IMR-90 (cell line): ENCODE data around the gene KRT80. TPM values are rescaled to one million over a fixed set of nuclear protein-coding genes. Genes with fewer than 3 reads are reported as not detected.
A peak's percentile ranks its signal among the peaks of the same experiment; 100 is the strongest.

Source experiments
- ATAC-seq: fragments of 200-7000 bp; cut with Tn5 transposase; 2 replicates; pipeline ENCODE4 v1.9.1; 2020; ENCODE audit warnings: low read depth, mild to moderate bottlenecking, moderate library complexity
- BruUV-seq: library from RNA; stranded (reverse); fragments of 400-500 nt; replicated peaks from 2 replicates; lab custom pipeline; 2021; lab: Mats Ljungman, UMichigan
- CTCF ChIA-PET: fragments of 300-600 bp; formaldehyde crosslinking; extraction: SDS; loops from one replicate; lab custom pipeline; 2021; ENCODE audit warnings: antibody characterized with exemption; lab: Yijun Ruan, JAX
- POLR2A ChIA-PET: fragments of 300-600 bp; sonication (Branson Sonifier 250); formaldehyde crosslinking; loops from one replicate; lab custom pipeline; 2022; ENCODE audit warnings: antibody characterized with exemption; ENCODE audit not compliant: unreplicated experiment; lab: Charles Lee
- DNase-seq: peaks from one replicate; pipeline ENCODE4 v3.0.0; 2013
- H2AFZ ChIP-seq: replicated peaks from 2 replicates; pipeline ENCODE3; 2013; ENCODE audit warnings: low read length, mild to moderate bottlenecking; ENCODE audit not compliant: poor library complexity
- H2AK5ac ChIP-seq: 2 replicates; pipeline ENCODE4 v1.6.1; 2013; ENCODE audit warnings: low read depth, low read length, inconsistent platforms
- H2AK9ac ChIP-seq: replicated peaks from 2 replicates; pipeline ENCODE3; 2013; ENCODE audit warnings: mild to moderate bottlenecking, low read depth, low read length, moderate library complexity; ENCODE audit not compliant: poor library complexity
- H2BK120ac ChIP-seq: 2 replicates; pipeline ENCODE4 v1.6.1; 2013; ENCODE audit warnings: low read depth, low read length, inconsistent platforms
- H2BK15ac ChIP-seq: 3 replicates; pipeline ENCODE4 v1.6.1; 2013; ENCODE audit warnings: low read depth, low read length, inconsistent platforms
- H2BK20ac ChIP-seq: 2 replicates; pipeline ENCODE4 v1.6.1; 2013; ENCODE audit warnings: low read depth, mild to moderate bottlenecking, inconsistent platforms, low read length, moderate library complexity
- H2BK5ac ChIP-seq: 2 replicates; pipeline ENCODE4 v1.6.1; 2013; ENCODE audit warnings: mild to moderate bottlenecking, low read depth, low read length, inconsistent platforms; ENCODE audit not compliant: poor library complexity, severe bottlenecking
- H3K14ac ChIP-seq: replicated peaks from 2 replicates; pipeline ENCODE4 v1.6.1; 2013; ENCODE audit warnings: low read depth, low read length, inconsistent platforms
- H3K18ac ChIP-seq: 2 replicates; pipeline ENCODE4 v1.6.1; 2013; ENCODE audit warnings: low read depth, low read length, control low read depth
- H3K23ac ChIP-seq: 2 replicates; pipeline ENCODE4 v1.6.1; 2013; ENCODE audit warnings: low read depth, low read length, inconsistent platforms
- H3K27ac ChIP-seq: 2 replicates; pipeline ENCODE4 v1.5.1; 2013; ENCODE audit warnings: mild to moderate bottlenecking, control low read depth, low read length; ENCODE audit not compliant: insufficient read depth
- H3K27me3 ChIP-seq: 2 replicates; pipeline ENCODE4 v1.6.1; 2013; ENCODE audit warnings: low read length; ENCODE audit not compliant: control insufficient read depth, insufficient read depth
- H3K36me3 ChIP-seq: 2 replicates; pipeline ENCODE4 v1.6.1; 2013; ENCODE audit warnings: low read length, mixed read lengths; ENCODE audit not compliant: control insufficient read depth, insufficient read depth
- H3K4ac ChIP-seq: 2 replicates; pipeline ENCODE4 v1.6.1; 2013; ENCODE audit warnings: low read depth, low read length, inconsistent platforms
- H3K4me1 ChIP-seq: 2 replicates; pipeline ENCODE4 v1.6.1; 2013; ENCODE audit warnings: low read length, mixed read lengths; ENCODE audit not compliant: control insufficient read depth, insufficient read depth
- H3K4me2 ChIP-seq: 2 replicates; pipeline ENCODE4 v1.6.1; 2013; ENCODE audit warnings: low read depth, mild to moderate bottlenecking, control low read depth, low read length, moderate library complexity
- H3K4me3 ChIP-seq: 2 replicates; pipeline ENCODE4 v1.5.1; 2013; ENCODE audit warnings: low read depth, mild to moderate bottlenecking, control low read depth, low read length, moderate library complexity; ENCODE audit not compliant: insufficient read depth
- H3K56ac ChIP-seq: 2 replicates; pipeline ENCODE4 v1.6.1; 2013; ENCODE audit warnings: low read length, inconsistent platforms; ENCODE audit not compliant: insufficient read depth; ENCODE audit errors: extremely low read depth
- H3K79me1 ChIP-seq, 2 experiments: 2 replicates each; pipeline ENCODE4 v1.6.1; 2013; ENCODE audit warnings: low read length in 2 of 2, inconsistent platforms in 1 of 2, low read depth in 1 of 2
- H3K9ac ChIP-seq: 2 replicates; pipeline ENCODE4 v1.6.1; 2013; ENCODE audit warnings: low read depth, low read length, control low read depth
- H3K9me1 ChIP-seq: 2 replicates; pipeline ENCODE4 v1.6.1; 2013; ENCODE audit warnings: low read length, inconsistent platforms; ENCODE audit not compliant: insufficient read depth
- H3K9me3 ChIP-seq: 2 replicates; pipeline ENCODE4 v1.6.1; 2013; ENCODE audit warnings: low read length; ENCODE audit not compliant: control insufficient read depth, insufficient read depth
- H4K20me1 ChIP-seq: 2 replicates; pipeline ENCODE4 v1.6.1; 2013; ENCODE audit warnings: low read length, inconsistent platforms; ENCODE audit not compliant: insufficient read depth
- H4K5ac ChIP-seq: 2 replicates; pipeline ENCODE4 v1.6.1; 2013; ENCODE audit warnings: mild to moderate bottlenecking, low read depth, low read length, control low read depth
- H4K8ac ChIP-seq, 2 experiments: 2 replicates each; pipeline ENCODE4 v1.6.1; 2013; ENCODE audit warnings: low read depth in 2 of 2, low read length in 2 of 2, control low read depth in 1 of 2, inconsistent platforms in 1 of 2
- H4K91ac ChIP-seq: 2 replicates; pipeline ENCODE4 v1.6.1; 2013; ENCODE audit warnings: low read depth, low read length, inconsistent platforms; ENCODE audit not compliant: insufficient read depth
- CHD1 ChIP-seq: IDR thresholded peaks from 2 replicates; pipeline ENCODE4 v1.6.1; 2012; ENCODE audit warnings: low read depth, low read length, improper control_type of control experiment
- MXI1 ChIP-seq: IDR thresholded peaks from 2 replicates; pipeline ENCODE4 v1.6.1; 2012; ENCODE audit warnings: low read depth, mild to moderate bottlenecking, low read length, moderate library complexity, borderline replicate concordance
- RCOR1 ChIP-seq: IDR thresholded peaks from 2 replicates; pipeline ENCODE4 v1.6.1; 2012; ENCODE audit warnings: mild to moderate bottlenecking, low read length, improper control_type of control experiment; ENCODE audit not compliant: insufficient replicate concordance
- RFX5 ChIP-seq: IDR thresholded peaks from 2 replicates; pipeline ENCODE4 v1.8.0; 2012; ENCODE audit warnings: low read depth, mild to moderate bottlenecking, low read length, moderate library complexity
- SMC3 ChIP-seq: fragments of 150-350 bp; IDR thresholded peaks from 2 replicates; pipeline ENCODE4 v1.6.1; 2016; ENCODE audit warnings: low read depth, mild to moderate bottlenecking, antibody characterized with exemption, low read length, moderate library complexity
- WGBS, 2 experiments: methylation state at CpG; one replicate each; pipeline versions ENCODE4 v1.1.5 to v1.1.7; 2013; ENCODE audit warnings: missing lambda C conversion rate in 2 of 2; ENCODE audit not compliant: insufficient read length in 1 of 2; ENCODE audit errors: extremely low coverage in 2 of 2; 5-methylcytosine and 5-hydroxymethylcytosine counted together
- dilution Hi-C: fragments of 300-500 bp; cut with HindIII; formaldehyde crosslinking; loops from one replicate; pipeline ENCODE4 v1.14.3; 2018; ENCODE audit warnings: low sequenced_read_pairs; ENCODE audit not compliant: unreplicated experiment
- in situ Hi-C: fragments of 300-500 bp; cut with MboI; formaldehyde crosslinking; loops from 3 replicates; pipeline ENCODE4 v1.14.3; 2019; ENCODE audit warnings: low sequenced_read_pairs, inconsistent platforms, mixed read lengths
- intact Hi-C: fragments of 100-400 bp; cut with micrococcal nuclease; formaldehyde crosslinking; loops from 2 replicates; pipeline ENCODE4 v1.10.0; 2022
- polyA plus RNA-seq, 3 experiments: library from polyadenylated mRNA; depleted of rRNA; stranded (reverse); fragments of >200 nt; gene quantifications; 2 replicates each; pipeline ENCODE4 v1.2.3, GENCODE V29; 2012; ENCODE audit warnings: low replicate concordance in 1 of 3
- total RNA-seq: library from RNA; depleted of rRNA; stranded (reverse); fragments of >200 nt; gene quantifications from 2 replicates; pipeline ENCODE4 v1.2.3, GENCODE V29; 2012

KRT80 gene
- total and polyA plus RNA-seq, 2 of the 4 experiments (the other 2 are of a cell fraction): 0.54 to 3.4 TPM

GRCh38 chr12:52198454-52199215 lies 6.8 kb upstream of the KRT80 start:
- H3K4ac ChIP-seq: peak overlapping the region; percentile 54
- peak overlapping the region; percentile 68; the same call in 2 of the 3 replicates for H2BK15ac ChIP-seq
- peak overlapping the region; percentile 27; the same call in 1 of the 2 replicates for H2AK5ac ChIP-seq
- no peak overlapping the region for H4K8ac ChIP-seq
- TF ChIP-seq RFX5 (no peak), SMC3 (no peak), CHD1 (no peak), RCOR1 (no peak), MXI1 (no peak)
- no peaks in the 10 kb centered on the region for H3K9me3 ChIP-seq
- peaks cover 16% of the 10 kb centered on the region for H3K9me1 ChIP-seq
- H4K20me1 ChIP-seq: no peaks in the 10 kb centered on the region
- H3K56ac ChIP-seq: no peak overlapping the region
- H2BK5ac ChIP-seq: no peak overlapping the region
- H2BK120ac ChIP-seq: peak overlapping the region; percentile 50
- ChIA-PET CTCF (no interaction called here), POLR2A (no interaction called here)
- H3K4me3 ChIP-seq: no peak overlapping the region
- peaks cover 0 to 4% of the 10 kb centered on the region in 2 experiments; a peak in 1 of 4 replicates for H3K79me1 ChIP-seq
- no peak overlapping the region for H4K5ac ChIP-seq
- no peak for DNase-seq
- intact Hi-C loops: no loop called here
- peaks cover 32% of the 10 kb centered on the region for H3K4me1 ChIP-seq
- WGBS, 2 experiments: 85% methylated on average over 2 of the region's 5 CpGs; no CpG with 5 or more reads in 1 of the 2 experiments
- H3K14ac ChIP-seq: peak overlapping the region; percentile 9; the same call in 1 of the 2 replicates
- H3K27ac ChIP-seq: no peak overlapping the region
- H3K27me3 ChIP-seq: no peaks in the 10 kb centered on the region
- H3K9ac ChIP-seq: no peak overlapping the region
- in situ Hi-C loops: no loop called here
- no peak overlapping the region for H3K4me2 ChIP-seq
- H2BK20ac ChIP-seq: peak overlapping the region; percentile 58
- H2AFZ ChIP-seq: peak overlapping the region; percentile 70
- peak overlapping the region; percentile 59 for H2AK9ac ChIP-seq
- peak overlapping the region; percentile 68 for H4K91ac ChIP-seq
- no peaks in the 10 kb centered on the region for H3K36me3 ChIP-seq
- H3K23ac ChIP-seq: no peak overlapping the region
- no peak for ATAC-seq
- no TSS peak for BruUV-seq
- no peak overlapping the region for H3K18ac ChIP-seq
- dilution Hi-C loops: no loop called here
